ENCODE measurements around the gene CLEC2L.

The CLEC2L gene

DNA sequence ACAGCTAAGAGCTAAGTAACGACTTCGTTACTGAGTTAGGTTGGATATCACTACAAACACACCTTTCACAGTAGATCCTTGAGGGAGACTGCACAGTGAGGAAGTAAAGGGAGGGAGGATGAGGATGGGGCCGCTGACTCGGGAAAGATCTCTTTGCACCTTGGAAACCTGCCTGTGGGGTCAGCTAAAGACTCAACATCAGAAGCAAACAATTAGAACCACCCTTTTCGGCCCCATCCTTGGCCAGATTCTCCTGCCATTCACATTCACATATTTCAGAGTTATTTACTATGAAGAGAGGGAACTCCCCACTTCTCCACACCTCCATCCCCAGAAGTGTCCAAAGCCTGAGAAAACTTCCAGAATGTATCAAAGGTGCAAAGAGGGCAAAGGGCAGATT, 47.1 kb downstream of the CLEC2L start:
- Histone ChIP-seq H3K9ac (ENCODE audit: low read length) (no peak overlapping the region), H3K27me3 (ENCODE audit: insufficient read depth, low read length) (no peaks in the 10 kb centered on the region; the same call in 1 of the 2 replicates), H3K4me2 (ENCODE audit: low read length) (no peak overlapping the region), H4K20me1 (ENCODE audit: insufficient read depth, low read length) (no peaks in the 10 kb centered on the region), H3K9me2 (ENCODE audit: low read depth, low read length) (no peaks in the 10 kb centered on the region), H3K4me1 (ENCODE audit: insufficient read depth, low read length, severe bottlenecking) (no peaks in the 10 kb centered on the region), H3K36me3 (ENCODE audit: insufficient read depth, low read length) (no peaks in the 10 kb centered on the region), H3K79me2 (ENCODE audit: insufficient read depth, low read length) (no peaks in the 10 kb centered on the region), H3K4me3 (ENCODE audit: low read depth, low read length, poor library complexity, severe bottlenecking) (no peak overlapping the region), H2AFZ (ENCODE audit: low read length) (no peak overlapping the region), H3F3A (ENCODE audit: insufficient read depth, low read length) (no peaks in the 10 kb centered on the region), H3K27ac (ENCODE audit: low read depth, low read length, poor library complexity, severe bottlenecking) (no peak overlapping the region), H3K9me3 (ENCODE audit: low read length) (no peaks in the 10 kb centered on the region)
- no peak for TF ChIP-seq EZH2 (IDR thresholded peaks at IDR 0.05; ENCODE audit: borderline replicate concordance, low read length)
- TF ChIP-seq, protein P1, sequence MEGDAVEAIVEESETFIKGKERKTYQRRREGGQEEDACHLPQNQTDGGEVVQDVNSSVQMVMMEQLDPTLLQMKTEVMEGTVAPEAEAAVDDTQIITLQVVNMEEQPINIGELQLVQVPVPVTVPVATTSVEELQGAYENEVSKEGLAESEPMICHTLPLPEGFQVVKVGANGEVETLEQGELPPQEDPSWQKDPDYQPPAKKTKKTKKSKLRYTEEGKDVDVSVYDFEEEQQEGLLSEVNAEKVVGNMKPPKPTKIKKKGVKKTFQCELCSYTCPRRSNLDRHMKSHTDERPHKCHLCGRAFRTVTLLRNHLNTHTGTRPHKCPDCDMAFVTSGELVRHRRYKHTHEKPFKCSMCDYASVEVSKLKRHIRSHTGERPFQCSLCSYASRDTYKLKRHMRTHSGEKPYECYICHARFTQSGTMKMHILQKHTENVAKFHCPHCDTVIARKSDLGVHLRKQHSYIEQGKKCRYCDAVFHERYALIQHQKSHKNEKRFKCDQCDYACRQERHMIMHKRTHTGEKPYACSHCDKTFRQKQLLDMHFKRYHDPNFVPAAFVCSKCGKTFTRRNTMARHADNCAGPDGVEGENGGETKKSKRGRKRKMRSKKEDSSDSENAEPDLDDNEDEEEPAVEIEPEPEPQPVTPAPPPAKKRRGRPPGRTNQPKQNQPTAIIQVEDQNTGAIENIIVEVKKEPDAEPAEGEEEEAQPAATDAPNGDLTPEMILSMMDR (IDR thresholded peaks at IDR 0.05; ENCODE audit: low read length) = no peak

DNA sequence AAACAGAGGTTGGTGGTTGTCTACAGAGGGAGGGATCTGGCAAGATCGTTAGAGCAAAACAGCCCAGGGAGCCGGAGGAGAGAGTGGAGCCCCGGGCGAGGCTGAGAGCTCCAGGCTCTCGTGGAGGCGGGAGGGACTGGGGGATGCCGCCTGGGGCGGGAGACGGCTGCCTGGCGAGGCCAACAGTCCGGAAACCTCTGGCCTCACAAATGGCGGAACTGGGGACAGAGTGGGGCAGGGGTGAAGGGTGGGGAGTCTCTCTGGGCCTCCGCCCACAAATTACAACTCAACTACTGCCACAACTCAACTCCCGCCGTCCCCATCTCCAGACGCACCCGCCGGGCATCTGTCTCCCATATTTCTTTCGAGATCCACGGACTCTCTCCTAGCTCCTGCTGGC, 47.7 kb downstream of the CLEC2L start:
- H2AFZ ChIP-seq (ENCODE audit: low read length) = no peak overlapping the region
- TF ChIP-seq, protein P1 (IDR thresholded peaks at IDR 0.05; ENCODE audit: low read length) = no peak
- H3K4me1 ChIP-seq (ENCODE audit: insufficient read depth, low read length, severe bottlenecking) = no peaks in the 10 kb centered on the region
- no peaks in the 10 kb centered on the region for H4K20me1 ChIP-seq (ENCODE audit: insufficient read depth, low read length)
- H3K9me2 ChIP-seq (ENCODE audit: low read depth, low read length) = no peaks in the 10 kb centered on the region
- H3F3A ChIP-seq (ENCODE audit: insufficient read depth, low read length) = no peaks in the 10 kb centered on the region
- no peak overlapping the region for H3K4me3 ChIP-seq (ENCODE audit: low read depth, low read length, poor library complexity, severe bottlenecking)
- no peak overlapping the region for H3K27ac ChIP-seq (ENCODE audit: low read depth, low read length, poor library complexity, severe bottlenecking)
- H3K9me3 ChIP-seq (ENCODE audit: low read length) = no peaks in the 10 kb centered on the region
- no peak overlapping the region for H3K4me2 ChIP-seq (ENCODE audit: low read length)
- H3K36me3 ChIP-seq (ENCODE audit: insufficient read depth, low read length) = no peaks in the 10 kb centered on the region
- H3K9ac ChIP-seq (ENCODE audit: low read length) = no peak overlapping the region
- H3K27me3 ChIP-seq (ENCODE audit: insufficient read depth, low read length) = no peaks in the 10 kb centered on the region
- no peaks in the 10 kb centered on the region for H3K79me2 ChIP-seq (ENCODE audit: insufficient read depth, low read length)

DNA sequence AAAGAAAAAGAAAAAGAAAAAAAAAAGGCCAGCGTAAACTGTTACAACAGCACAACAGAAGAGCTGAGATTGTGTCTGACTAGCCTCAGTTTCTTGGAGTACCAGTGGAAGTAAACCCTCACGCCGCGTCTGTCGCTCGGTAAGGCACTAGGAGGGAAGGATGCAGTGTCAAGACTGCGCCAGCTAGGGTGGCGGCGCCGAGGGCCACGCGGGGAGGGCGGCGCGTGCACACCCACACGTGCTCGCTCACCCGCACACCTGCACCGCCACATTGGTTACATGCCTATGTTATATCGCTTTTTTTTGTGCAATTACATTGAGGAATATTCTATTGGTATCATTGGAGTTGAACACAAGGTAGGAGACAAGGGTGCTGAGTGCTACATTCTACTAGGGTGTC, 48.2 kb downstream of the CLEC2L start:
- no peaks in the 10 kb centered on the region for H3K27me3 ChIP-seq (ENCODE audit: insufficient read depth, low read length)
- H3K36me3 ChIP-seq (ENCODE audit: insufficient read depth, low read length) = no peaks in the 10 kb centered on the region
- no peak overlapping the region for H3K4me2 ChIP-seq (ENCODE audit: low read length)
- H2AFZ ChIP-seq (ENCODE audit: low read length) = no peak overlapping the region
- H3K9ac ChIP-seq (ENCODE audit: low read length) = no peak overlapping the region
- no peaks in the 10 kb centered on the region for H3K9me2 ChIP-seq (ENCODE audit: low read depth, low read length)
- H3K9me3 ChIP-seq (ENCODE audit: low read length) = no peaks in the 10 kb centered on the region
- H3F3A ChIP-seq (ENCODE audit: insufficient read depth, low read length) = no peaks in the 10 kb centered on the region
- H3K79me2 ChIP-seq (ENCODE audit: insufficient read depth, low read length) = no peaks in the 10 kb centered on the region
- TF ChIP-seq EZH2 (IDR thresholded peaks at IDR 0.05; ENCODE audit: borderline replicate concordance, low read length) = no peak
- TF ChIP-seq, protein P1 (IDR thresholded peaks at IDR 0.05; ENCODE audit: low read length) = no peak
- no peaks in the 10 kb centered on the region for H3K4me1 ChIP-seq (ENCODE audit: insufficient read depth, low read length, severe bottlenecking)
- no peak overlapping the region for H3K27ac ChIP-seq (ENCODE audit: low read depth, low read length, poor library complexity, severe bottlenecking)
- H4K20me1 ChIP-seq (ENCODE audit: insufficient read depth, low read length) = no peaks in the 10 kb centered on the region
- no peak overlapping the region for H3K4me3 ChIP-seq (ENCODE audit: low read depth, low read length, poor library complexity, severe bottlenecking)
